ENCODE results near the gene OR1I1.

Gene OR1I1

GRCh38 chr19:15141143-15141542 lies 59.1 kb downstream of the OR1I1 start:
- H3K9me3 Mint-ChIP-seq: no peaks in the 10 kb centered on the region
- ATAC-seq: no peak
- H3K4me1 Mint-ChIP-seq: no peaks in the 10 kb centered on the region
- H3K27ac Mint-ChIP-seq: no peak overlapping the region
- peaks cover 11% of the 10 kb centered on the region for H3K27me3 Mint-ChIP-seq
- no peaks in the 10 kb centered on the region for H3K36me3 Mint-ChIP-seq
- no peak overlapping the region for H3K4me3 Mint-ChIP-seq

GRCh38 chr19:15142313-15142712 lies 60.3 kb downstream of the OR1I1 start:
- no peak for ATAC-seq
- Mint-ChIP-seq H3K27ac (no peak overlapping the region), H3K4me3 (no peak overlapping the region), H3K9me3 (no peaks in the 10 kb centered on the region), H3K27me3 (peaks cover 11% of the 10 kb centered on the region), H3K4me1 (no peaks in the 10 kb centered on the region), H3K36me3 (no peaks in the 10 kb centered on the region)
